Lower leg skin (tissue), 4 donors: Measurements from ENCODE around the gene NISCH. TPM values are rescaled to one million over a fixed set of nuclear protein-coding genes. Genes with fewer than 3 reads are reported as not detected.
A peak's percentile ranks its signal among the peaks of the same experiment; 100 is the strongest.

Experiments used
- DNase-seq, 2 donors: peaks; one replicate each; pipeline ENCODE4 v3.0.0-alpha.2; 2019; ENCODE audit warnings: low spot score in 2 of 2
- H3K4me3 ChIP-seq: fragments of 200-600 bp; sonication (generic); 2 replicates; pipeline ENCODE4 v1.5.1; 2017; ENCODE audit warnings: mild to moderate bottlenecking, low read depth; ENCODE audit not compliant: poor library complexity, severe bottlenecking
- POLR2A ChIP-seq, 2 donors: fragments of 450-650 bp; IDR thresholded peaks; one replicate each; pipeline ENCODE4 v1.6.1; 2016 to 2017; ENCODE audit warnings: antibody characterized with exemption in 2 of 2, mild to moderate bottlenecking in 1 of 2, moderate library complexity in 1 of 2
- WGBS, 2 donors: methylation state at CpG; one replicate each; pipeline ENCODE4 v1.1.5; 2018; 5-methylcytosine and 5-hydroxymethylcytosine counted together
- intact Hi-C: fragments of 100-400 bp; cut with DNase I; formaldehyde crosslinking; loops from one replicate; pipeline ENCODE4 v1.15.0; 2023; ENCODE audit warnings: low total_unique reads
- total RNA-seq, 4 donors: library from RNA; depleted of rRNA; stranded (reverse); fragments of >200 nt; gene quantifications; one replicate each; pipeline ENCODE4 v1.1.0, GENCODE V29; 2016
- TF ChIP-seq, protein P1 (sequence below), 3 donors: fragments of 450-650 bp; IDR thresholded peaks; one replicate each; pipeline ENCODE4 v1.5.1; 2016; ENCODE audit warnings: antibody characterized with exemption in 3 of 3, mild to moderate bottlenecking in 3 of 3, moderate library complexity in 2 of 3

Gene NISCH
- total RNA-seq, 4 donors from 2014 or later: 69.9 to 133 (median 85.9) TPM

DNA sequence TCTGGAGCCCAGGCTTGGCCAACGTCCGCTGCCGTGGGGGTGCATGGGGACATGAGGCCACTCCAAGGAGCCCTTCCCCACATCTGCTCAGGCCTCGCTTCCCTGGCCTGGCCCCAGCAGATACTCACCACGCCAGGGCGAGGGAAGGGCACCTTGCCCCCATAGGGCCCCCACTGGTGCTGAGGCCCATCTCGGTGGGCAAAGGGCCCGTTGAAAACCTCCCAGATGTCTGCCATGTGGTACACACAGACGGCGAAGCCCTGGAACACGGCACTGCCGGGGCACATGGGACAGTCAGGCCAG is 15.2 kb upstream of the NISCH start:
- intact Hi-C loops: no loop called here
- peak in 1 of 2 donors; percentile 80 for DNase-seq

DNA sequence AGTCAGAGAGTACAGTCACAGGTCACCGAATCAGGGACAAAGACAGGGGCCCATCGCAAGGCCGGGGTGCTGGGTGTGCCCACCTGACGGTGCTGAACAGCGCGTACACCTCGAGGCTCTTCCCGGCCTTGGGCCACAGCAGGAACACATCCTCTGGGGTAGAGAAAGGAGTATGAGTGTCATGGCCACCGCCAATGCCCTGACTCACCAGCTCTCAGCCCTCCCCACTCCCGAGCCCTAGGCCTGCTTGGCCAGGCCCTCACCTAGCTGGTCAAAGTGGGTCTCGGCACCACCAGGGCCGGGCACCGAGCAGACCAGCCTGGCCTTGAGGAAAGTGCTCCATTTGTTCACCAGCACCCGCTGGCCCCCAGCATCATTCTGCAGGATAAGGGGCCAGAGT is 14.7 kb upstream of the NISCH start:
- no peak for DNase-seq
- intact Hi-C loops: no loop called here
- 89% methylated on average over 14 of the region's 14 CpGs for WGBS, 2 donors
- TF ChIP-seq, protein P1, sequence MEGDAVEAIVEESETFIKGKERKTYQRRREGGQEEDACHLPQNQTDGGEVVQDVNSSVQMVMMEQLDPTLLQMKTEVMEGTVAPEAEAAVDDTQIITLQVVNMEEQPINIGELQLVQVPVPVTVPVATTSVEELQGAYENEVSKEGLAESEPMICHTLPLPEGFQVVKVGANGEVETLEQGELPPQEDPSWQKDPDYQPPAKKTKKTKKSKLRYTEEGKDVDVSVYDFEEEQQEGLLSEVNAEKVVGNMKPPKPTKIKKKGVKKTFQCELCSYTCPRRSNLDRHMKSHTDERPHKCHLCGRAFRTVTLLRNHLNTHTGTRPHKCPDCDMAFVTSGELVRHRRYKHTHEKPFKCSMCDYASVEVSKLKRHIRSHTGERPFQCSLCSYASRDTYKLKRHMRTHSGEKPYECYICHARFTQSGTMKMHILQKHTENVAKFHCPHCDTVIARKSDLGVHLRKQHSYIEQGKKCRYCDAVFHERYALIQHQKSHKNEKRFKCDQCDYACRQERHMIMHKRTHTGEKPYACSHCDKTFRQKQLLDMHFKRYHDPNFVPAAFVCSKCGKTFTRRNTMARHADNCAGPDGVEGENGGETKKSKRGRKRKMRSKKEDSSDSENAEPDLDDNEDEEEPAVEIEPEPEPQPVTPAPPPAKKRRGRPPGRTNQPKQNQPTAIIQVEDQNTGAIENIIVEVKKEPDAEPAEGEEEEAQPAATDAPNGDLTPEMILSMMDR (IDR thresholded peaks at IDR 0.05): no peak
- H3K4me3 ChIP-seq: no peak overlapping the region

More for the DNA sequence above, 15.2 kb upstream of the NISCH start:
- TF ChIP-seq, protein P1 (IDR thresholded peaks at IDR 0.05): no peak
- TF ChIP-seq POLR2A (IDR thresholded peaks at IDR 0.05): no peak
- WGBS, 2 donors: 84 to 98% methylated on average over 7 to 10 of the region's 12 CpGs
- H3K4me3 ChIP-seq: no peak overlapping the region

DNA sequence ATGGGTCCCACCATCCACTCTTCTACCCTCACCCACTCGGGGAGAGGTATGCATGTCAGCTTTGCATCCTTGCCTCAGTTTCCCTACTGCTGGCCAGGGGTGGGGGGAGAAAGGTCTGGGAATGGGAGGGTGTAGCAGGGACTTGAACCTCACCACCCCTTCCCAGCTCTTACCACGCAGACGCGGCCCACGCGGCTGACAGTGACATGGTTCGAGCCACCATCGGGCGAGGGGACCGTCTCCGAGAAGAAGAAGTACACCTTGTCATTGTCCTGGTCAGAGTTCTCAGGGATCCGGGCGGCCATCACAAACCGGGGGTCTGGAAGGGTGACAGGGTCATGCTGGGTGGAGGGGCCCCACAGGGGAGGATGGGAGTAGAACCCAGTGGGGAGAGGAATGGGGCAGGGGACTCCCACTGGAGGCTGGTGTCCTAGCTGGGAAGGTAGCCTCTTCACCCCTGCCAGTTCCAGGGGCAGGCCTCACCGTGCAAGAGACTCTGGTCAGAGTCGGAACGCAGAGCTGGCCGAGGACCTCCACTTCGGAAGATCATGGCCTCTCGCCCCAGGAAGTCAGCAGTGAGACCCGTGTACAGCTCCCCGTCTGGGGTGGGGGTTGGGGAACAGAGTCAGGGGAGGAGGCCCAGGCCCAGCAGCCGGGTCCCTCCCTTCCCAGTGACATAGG is 14.2 kb upstream of the NISCH start:
- intact Hi-C loops: no loop called here
- DNase-seq: peak in 1 of 2 donors; percentile 83
- 88 to 93% methylated on average over 22 to 23 of the region's 23 CpGs for WGBS, 2 donors
- H3K4me3 ChIP-seq: no peak overlapping the region
- no peak for TF ChIP-seq POLR2A (IDR thresholded peaks at IDR 0.05)
- TF ChIP-seq, protein P1 (IDR thresholded peaks at IDR 0.05): no peak

DNA sequence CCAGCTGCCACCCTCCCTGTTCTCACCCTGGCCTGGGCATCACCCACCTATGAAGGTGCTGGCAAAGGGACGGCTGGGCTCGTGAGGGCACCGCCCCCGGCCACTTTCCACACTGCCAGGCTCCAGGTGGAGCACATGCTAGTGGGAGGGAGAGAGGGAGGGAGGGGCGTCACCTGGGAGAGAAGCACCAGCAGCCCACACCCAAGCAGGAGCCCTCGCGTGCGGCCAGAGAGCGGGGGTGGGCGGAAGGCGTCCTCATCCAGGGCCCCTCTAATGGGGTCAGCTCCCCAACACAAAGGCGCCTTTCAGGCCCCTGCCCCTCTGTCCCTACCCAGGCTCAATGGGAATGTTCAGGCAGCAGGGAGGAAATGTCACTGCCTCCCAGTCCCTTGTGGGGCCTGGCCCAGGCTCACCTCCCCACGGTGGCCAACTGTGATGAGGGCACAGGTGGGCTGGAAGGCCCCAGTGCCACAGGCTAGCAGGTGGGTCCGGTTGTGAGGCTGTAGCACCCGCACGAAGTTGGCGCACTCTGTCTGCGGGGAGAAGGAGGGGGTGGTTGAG is 13.6 kb upstream of the NISCH start:
- intact Hi-C loops: no loop called here
- DNase-seq: no peak
- TF ChIP-seq, protein P1 (IDR thresholded peaks at IDR 0.05): no peak
- no peak for TF ChIP-seq POLR2A (IDR thresholded peaks at IDR 0.05)
- 78 to 83% methylated on average over 12 to 16 of the region's 18 CpGs for WGBS, 2 donors
- H3K4me3 ChIP-seq: no peak overlapping the region

DNA sequence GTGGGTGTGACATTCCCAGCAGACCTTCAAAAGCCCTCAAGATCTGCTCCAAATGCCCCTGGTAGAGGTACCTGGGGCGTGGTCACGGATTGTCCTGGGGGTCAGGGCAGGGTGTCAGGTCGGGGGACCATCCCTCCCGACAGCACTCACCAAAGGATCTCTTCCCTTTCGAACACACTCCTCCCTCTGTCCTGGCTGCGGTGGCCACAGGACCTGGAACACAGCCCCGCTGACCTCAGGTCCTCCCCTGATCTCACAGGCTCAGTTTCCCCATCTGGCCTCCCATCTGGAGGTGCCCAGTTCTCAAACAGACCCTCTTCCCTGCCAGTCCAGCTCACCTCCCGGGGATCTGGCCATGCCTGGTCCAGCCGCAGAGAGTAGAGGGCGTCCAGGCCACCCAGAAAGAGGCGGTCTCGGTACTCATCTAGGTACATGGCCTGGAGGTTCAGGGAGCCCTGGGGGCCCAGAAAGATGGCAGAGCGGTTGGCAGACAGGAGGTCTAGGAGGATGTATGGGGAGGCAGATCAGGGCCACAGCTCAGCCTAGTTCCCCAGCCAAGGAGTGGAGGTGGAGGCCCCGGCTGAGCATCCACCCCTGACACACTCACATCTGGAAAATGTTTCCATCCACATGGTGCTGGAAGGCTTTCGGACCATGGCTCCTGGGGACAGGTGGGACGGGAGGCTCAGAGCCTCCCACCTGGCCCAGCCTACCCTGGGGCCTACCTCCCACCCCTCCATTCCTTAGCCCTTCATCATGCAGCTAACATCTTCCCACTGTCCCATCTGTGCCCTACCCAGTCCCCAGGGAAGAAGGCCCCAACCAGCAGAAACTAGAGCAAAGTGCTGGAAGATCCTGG is 12.8 kb upstream of the NISCH start:
- no peak overlapping the region for H3K4me3 ChIP-seq
- 89 to 90% methylated on average over 16 of the region's 16 CpGs for WGBS, 2 donors
- no peak for TF ChIP-seq POLR2A (IDR thresholded peaks at IDR 0.05)
- TF ChIP-seq, protein P1 (IDR thresholded peaks at IDR 0.05): no peak
- intact Hi-C loops: no loop called here
- DNase-seq: peak in 1 of 2 donors; percentile 81
